ENCODE data around the gene F12. TPM values are rescaled to one million over a fixed set of nuclear protein-coding genes. Genes with fewer than 3 reads are reported as not detected.

Gene F12
- total RNA-seq, 1 donor from 2014 or later, result not detected

DNA sequence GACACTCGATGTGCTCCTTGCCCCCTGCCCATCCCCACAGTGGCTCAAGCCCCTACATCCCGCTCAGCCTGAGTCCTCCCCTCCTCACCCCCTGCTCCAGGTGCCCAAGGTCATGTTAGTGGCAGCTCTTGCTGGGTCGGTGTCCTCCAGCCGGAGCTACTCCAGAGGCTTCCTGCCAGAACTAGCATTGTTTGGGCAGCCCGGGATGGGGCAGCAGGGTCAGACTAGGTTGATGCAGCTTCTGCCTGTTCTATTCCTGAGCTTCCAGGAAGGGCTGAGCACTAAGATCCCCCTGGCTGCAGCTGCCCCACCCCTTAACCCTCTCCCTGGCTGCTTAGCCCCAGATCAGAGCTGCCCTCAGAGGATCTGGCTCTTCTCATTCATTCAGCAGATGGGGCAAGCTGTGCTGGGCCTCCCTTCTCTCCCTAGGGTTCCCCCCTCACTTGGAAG, 51.0 kb downstream of the F12 start:
- H3K27me3 ChIP-seq, result no peaks in the 10 kb centered on the region
- no peak for DNase-seq (ENCODE audit: low spot score in 2 of 2)
- peak overlapping the region in 1 of 2 donors; percentile 52 for H3K4me3 ChIP-seq
- H3K4me1 ChIP-seq, result peaks cover 0 to 6% of the 10 kb centered on the region in 2 donors
- no peak overlapping the region for H3K27ac ChIP-seq
- H3K9me3 ChIP-seq, result no peaks in the 10 kb centered on the region
- no peaks in the 10 kb centered on the region for H3K36me3 ChIP-seq
- TF ChIP-seq, protein P1, sequence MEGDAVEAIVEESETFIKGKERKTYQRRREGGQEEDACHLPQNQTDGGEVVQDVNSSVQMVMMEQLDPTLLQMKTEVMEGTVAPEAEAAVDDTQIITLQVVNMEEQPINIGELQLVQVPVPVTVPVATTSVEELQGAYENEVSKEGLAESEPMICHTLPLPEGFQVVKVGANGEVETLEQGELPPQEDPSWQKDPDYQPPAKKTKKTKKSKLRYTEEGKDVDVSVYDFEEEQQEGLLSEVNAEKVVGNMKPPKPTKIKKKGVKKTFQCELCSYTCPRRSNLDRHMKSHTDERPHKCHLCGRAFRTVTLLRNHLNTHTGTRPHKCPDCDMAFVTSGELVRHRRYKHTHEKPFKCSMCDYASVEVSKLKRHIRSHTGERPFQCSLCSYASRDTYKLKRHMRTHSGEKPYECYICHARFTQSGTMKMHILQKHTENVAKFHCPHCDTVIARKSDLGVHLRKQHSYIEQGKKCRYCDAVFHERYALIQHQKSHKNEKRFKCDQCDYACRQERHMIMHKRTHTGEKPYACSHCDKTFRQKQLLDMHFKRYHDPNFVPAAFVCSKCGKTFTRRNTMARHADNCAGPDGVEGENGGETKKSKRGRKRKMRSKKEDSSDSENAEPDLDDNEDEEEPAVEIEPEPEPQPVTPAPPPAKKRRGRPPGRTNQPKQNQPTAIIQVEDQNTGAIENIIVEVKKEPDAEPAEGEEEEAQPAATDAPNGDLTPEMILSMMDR (IDR thresholded peaks at IDR 0.05), result no peak
- intact Hi-C loops (cut with DNase I), result no loop called here

DNA sequence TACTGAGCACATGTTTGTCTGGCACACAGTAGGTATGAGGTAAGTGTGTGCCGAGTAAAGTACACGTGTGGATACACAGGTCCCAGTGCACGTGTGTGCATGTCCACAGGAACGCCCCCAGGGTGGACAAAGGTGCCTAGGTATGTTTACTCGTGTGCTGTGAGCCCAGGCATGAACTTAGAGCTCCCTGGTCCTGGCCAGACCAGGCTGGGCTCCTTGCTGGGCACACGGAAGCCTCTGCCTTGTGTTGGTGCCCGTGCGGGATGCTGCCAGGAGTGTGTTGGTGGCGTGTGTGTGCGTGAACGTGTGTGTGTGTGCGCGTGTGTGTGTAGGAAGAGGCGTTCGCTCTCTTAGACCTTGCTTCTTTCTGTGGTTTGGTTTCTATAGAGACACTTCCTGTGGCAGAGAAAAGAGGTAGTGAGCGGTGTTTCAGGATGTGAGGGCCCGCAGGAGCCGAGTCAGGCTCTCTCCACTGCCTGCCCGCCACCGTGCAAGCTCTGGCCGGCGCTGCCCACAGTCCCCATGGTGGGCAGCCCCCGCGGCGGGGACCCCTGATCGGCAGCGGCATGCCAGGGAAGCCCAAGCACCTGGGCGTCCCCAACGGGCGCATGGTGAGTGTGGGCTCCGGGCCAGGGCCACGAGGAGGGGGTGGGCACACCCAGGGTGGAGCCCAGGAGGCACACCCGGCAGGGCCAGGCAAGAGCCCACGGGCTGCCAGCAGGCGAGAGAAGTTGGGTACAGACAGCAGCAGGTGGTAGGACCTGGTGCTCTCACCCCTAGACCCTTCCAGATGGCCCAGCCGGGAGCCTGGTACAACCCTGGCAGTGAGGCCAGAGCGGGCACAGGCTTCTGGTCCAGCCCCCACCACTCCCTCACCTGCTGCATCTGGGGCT, 51.7 kb downstream of the F12 start, which contains the start of gene RGS14:
Gene RGS14, plus strand, starts transcription at position 466 of the 893 bp plus-strand sequence. Its CDS starts 101 bp downstream, at position 567.
- no peak for DNase-seq (ENCODE audit: low spot score in 2 of 2)
- Histone ChIP-seq H3K4me3 (peak within 1 kb of the TSS in 1 of 2 donors; percentile 52), H3K27ac (no peak within 1 kb of the TSS)

DNA sequence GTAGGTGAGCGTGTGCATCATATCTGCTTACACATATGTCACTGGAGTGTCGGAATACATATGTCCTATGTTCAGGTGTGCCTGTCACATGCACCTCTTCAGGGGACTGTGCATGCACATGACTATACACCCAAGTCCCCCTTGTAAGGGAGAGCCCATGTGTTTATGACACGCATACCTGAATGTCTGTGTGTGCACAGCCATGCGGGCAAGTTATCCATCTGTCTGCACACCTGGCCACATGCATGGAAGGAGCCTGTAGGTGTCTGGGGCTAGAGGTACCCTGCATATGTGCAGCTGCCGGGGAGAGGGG, 52.3 kb downstream of the F12 start:
- Histone ChIP-seq H3K4me1 (peaks cover 0 to under 1% of the 10 kb centered on the region in 2 donors), H3K36me3 (no peaks in the 10 kb centered on the region), H3K27ac (no peak overlapping the region), H3K4me3 (no peak overlapping the region), H3K27me3 (no peaks in the 10 kb centered on the region), H3K9me3 (no peaks in the 10 kb centered on the region)
- DNase-seq (ENCODE audit: low spot score in 2 of 2), result no peak
- intact Hi-C loops (cut with DNase I), result no loop called here
- TF ChIP-seq, protein P1 (IDR thresholded peaks at IDR 0.05), result no peak

More for the DNA sequence above, 51.7 kb downstream of the F12 start, which contains the start of gene RGS14:
- Histone ChIP-seq H3K36me3 (no peaks in the 10 kb centered on the region), H3K27me3 (no peaks in the 10 kb centered on the region), H3K4me1 (no peaks in the 10 kb centered on the region), H3K9me3 (no peaks in the 10 kb centered on the region)
- TF ChIP-seq, protein P1 (IDR thresholded peaks at IDR 0.05), result no peak
- intact Hi-C loops (cut with DNase I), result no loop called here

DNA sequence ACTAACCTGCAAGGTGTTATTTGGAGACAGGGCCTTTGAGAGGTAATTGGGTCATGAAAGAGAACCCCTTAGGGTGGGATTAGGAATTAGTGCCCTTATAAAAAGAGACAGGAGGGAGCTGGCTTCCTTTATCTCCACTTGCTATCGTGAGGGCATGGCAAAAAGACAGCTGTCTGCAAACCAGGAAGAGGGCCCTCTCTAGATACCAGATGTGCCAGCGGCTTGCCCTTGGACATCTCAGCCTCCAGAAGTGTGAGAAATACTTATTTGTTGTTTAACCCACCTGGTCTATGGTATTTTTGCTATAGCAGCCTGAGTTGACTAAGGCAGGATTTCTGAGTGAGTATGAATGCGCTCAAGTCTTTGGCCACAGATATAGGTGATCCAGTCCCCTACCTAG, 52.6 kb downstream of the F12 start:
- no peaks in the 10 kb centered on the region for H3K9me3 ChIP-seq
- intact Hi-C loops (cut with DNase I), result no loop called here
- no peak overlapping the region for H3K4me3 ChIP-seq
- DNase-seq (ENCODE audit: low spot score in 2 of 2), result no peak
- TF ChIP-seq, protein P1 (IDR thresholded peaks at IDR 0.05), result no peak
- no peaks in the 10 kb centered on the region for H3K36me3 ChIP-seq
- peaks cover 0 to 3% of the 10 kb centered on the region in 2 donors for H3K4me1 ChIP-seq
- no peak overlapping the region for H3K27ac ChIP-seq
- no peaks in the 10 kb centered on the region for H3K27me3 ChIP-seq

DNA sequence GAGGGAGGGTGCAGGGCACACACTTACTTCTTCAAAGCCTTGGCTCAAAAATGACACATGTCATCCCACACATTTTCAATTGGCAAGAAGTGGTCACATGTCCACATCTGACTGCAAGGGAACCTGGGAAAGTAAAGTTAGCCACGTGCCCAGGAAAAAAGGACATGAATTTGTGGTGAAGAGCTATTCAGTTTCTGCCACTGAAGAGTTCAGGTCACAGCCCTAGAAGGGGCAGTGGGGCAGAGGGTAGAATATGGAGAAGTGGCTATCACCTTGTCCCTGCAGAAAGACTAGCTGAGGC, 53.5 kb downstream of the F12 start:
- TF ChIP-seq, protein P1 (IDR thresholded peaks at IDR 0.05), result no peak
- DNase-seq (ENCODE audit: low spot score in 2 of 2), result no peak
- Histone ChIP-seq H3K4me1 (peaks cover 0 to 3% of the 10 kb centered on the region in 2 donors), H3K27ac (no peak overlapping the region), H3K27me3 (no peaks in the 10 kb centered on the region), H3K4me3 (no peak overlapping the region), H3K36me3 (no peaks in the 10 kb centered on the region), H3K9me3 (no peaks in the 10 kb centered on the region)
- intact Hi-C loops (cut with DNase I), result no loop called here
